ENCODE data around the gene OSBPL9.

OSBPL9 gene

GRCh38 chr1:51741121-51741681 lies 124.3 kb downstream of the OSBPL9 start:
- DNase-seq, result no peak

- no peak for DNase-seq
These were observed 127.8 kb downstream of the OSBPL9 start for GRCh38 chr1:51744506-51745303.

GRCh38 chr1:51745304-51745570 lies 128.3 kb downstream of the OSBPL9 start:
- DNase-seq, result no peak

- DNase-seq, result no peak
These were observed 132.3 kb downstream of the OSBPL9 start for GRCh38 chr1:51749151-51749550.

- peak; percentile 31 for DNase-seq
These were observed 133.3 kb downstream of the OSBPL9 start for GRCh38 chr1:51750218-51750617.

- DNase-seq, result no peak
These were observed 133.8 kb downstream of the OSBPL9 start for GRCh38 chr1:51750729-51751128.

GRCh38 chr1:51752073-51752948 lies 135.4 kb downstream of the OSBPL9 start:
- DNase-seq, result no peak

GRCh38 chr1:51753969-51754368 lies 137.1 kb downstream of the OSBPL9 start:
- DNase-seq, result no peak

DNA sequence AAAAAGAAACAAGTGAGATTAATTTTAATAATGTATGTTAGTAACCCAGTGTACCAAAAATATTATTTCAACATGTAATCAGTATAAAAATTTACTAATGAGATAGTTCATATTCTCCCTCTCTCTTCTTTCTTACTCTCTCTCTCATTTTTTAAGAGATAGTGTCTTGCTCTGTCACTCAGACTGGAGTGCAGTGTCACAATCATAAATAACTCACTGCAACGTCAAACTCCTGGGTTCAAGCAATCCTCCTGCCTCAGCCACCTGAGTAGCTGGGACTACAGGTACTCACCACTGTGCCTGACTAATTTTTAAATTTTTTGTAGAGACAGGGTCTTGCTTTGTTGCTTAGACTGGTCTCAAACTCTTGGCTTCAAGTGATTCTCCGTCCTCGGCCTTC lies 137.8 kb downstream of the OSBPL9 start:
- DNase-seq, result no peak

DNA sequence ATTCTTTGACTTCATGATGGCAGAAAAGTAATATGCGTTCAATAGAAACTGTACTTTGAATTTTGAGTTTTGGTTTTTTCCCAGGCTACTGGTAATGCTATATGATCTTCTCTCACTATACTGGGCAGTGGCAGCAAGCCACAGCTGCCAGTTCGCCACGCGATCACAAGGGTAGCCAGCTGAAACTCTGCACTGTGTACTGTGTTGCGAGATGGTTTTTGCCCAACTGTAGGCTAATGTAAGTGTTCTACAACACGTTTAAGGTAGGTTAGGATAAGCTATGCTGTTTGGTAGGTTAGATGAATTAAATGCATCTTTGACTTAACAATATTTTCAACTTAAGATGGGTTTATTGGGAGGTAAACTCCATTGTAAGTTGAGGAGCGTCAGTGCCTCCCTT lies 138.5 kb downstream of the OSBPL9 start:
- no peak for DNase-seq

DNA sequence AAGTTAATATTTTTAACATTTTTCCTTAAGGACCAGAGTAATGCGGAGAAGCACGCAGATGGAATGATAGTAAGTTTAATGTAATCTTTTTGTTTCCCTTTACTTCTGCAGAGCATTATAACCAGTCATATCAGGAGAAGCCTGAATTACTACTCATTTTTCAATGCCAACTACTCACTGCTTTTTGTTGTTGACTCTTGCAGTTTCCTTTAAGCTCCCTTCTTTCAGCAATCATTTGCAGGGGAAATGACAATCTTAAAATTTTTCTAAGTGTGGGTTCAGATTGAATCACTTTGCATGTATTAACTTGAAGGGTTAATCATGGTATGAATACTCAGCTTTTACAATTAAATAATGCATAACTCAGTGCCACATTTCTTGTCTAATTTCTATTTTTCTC lies 139.4 kb downstream of the OSBPL9 start:
- DNase-seq, result no peak

GRCh38 chr1:51758310-51758709 lies 141.4 kb downstream of the OSBPL9 start:
- no peak for DNase-seq

- no peak for DNase-seq
These were observed 144.0 kb downstream of the OSBPL9 start for GRCh38 chr1:51760872-51761271.

DNA sequence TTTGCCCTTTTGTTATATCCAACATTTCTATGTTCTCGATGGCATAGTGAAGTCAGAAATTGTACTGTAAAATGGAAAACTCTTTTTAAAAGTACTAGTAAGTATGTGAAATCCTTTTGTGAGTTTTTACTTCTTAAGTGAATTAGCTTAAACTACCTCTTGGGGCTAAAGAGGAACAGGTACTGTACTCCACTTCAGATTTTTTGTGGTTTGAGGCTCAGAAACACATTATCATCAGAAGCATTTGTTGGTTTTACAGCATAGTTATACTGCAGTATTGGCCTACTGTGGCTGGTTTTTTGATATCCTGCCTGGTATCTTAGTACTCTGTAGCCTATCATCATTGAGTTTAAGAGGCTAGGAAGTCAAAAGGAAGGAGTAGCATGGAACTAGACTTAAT lies 144.5 kb downstream of the OSBPL9 start:
- no peak for DNase-seq

DNA sequence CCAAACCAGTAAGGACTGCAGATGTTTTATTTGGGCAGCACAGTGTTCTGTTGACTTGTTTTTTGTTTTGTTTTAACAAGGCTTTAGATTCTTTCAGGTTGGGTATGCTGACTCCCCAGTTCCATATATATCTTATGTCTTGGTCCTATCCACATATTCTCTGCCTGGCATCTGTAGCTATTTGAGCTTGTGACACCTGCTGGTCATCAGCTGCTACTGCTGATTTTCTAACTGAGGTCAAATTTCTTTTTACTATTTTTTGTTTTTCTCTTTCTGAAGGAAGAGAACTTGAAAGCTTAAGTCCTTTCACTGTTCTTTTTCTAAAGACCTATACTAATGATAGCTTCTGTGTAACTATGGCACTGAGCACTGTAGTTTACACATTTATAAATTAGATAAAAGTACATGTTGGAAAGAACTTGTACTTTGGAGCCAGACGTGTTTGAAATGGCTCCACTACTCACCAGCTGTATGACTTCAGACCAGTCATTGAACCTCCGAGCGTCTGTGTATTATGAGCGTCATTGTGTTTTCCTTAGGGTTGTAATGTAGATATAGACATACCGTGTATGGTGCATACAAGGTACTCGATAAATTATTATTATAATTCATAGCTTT lies 152.2 kb downstream of the OSBPL9 start:
- peak; percentile 62 for DNase-seq

- DNase-seq, result no peak
These were observed 159.5 kb downstream of the OSBPL9 start for GRCh38 chr1:51776408-51776807.

DNA sequence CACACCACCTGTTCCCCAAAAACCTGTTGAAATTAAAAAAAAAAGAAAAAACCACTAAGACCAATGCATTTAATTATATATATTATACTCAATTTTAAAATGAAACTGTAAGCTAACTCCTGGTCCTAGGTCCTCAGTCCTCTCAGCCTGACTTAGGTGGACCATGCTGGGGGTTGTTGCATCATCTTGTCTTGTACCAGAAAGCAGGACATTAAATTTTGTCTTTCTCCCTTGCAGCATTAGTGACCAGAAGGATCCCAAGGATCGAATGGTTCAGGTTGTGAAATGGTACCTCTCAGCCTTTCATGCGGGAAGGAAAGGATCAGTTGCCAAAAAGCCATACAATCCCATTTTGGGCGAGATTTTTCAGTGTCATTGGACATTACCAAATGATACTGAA lies 164.0 kb downstream of the OSBPL9 start:
- DNase-seq, result no peak

DNA sequence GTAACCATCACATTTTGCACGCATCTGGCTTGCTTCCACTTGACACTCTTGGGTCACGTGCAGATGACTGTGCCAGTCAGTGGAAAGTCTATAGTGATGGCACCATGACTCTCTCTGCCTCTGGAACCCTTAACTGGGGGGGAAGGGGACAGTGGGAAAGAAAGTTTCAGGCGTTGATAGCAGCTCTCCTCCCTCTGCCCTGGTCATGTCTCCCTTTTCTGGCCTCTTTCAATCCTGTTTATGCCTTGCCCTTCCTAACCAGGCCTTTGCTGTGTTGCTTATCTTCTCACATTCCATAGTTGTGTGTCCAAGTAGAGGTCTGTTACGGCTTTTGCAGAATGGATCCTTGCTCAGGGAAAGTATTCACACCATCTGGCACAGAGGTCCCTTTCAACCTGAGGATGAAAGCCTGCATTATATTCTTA lies 168.1 kb downstream of the OSBPL9 start:
- DNase-seq, result no peak

GRCh38 chr1:51788938-51789337 lies 172.0 kb downstream of the OSBPL9 start:
- DNase-seq, result no peak

GRCh38 chr1:51789342-51789741 lies 172.4 kb downstream of the OSBPL9 start:
- no peak for DNase-seq

GRCh38 chr1:51790385-51790784 lies 173.5 kb downstream of the OSBPL9 start:
- DNase-seq, result no peak

DNA sequence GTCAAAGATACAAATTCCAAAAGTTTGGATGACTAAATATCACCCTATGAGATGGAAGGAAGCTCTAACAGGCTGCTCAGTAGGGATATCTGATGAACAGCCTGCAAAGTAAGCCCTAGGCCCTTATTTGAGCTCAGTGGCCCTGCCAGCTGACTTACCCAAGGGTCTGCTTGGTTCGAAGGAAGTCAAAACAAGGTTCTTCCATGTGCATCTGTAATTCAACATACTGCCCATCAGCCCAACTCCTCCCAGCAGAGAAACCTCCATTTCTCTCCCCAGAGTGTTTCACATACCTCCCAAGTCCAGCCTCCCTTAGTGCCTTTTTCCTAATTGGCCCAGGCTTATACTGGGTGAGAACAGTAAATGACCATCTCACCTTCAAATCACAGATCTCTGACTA lies 175.0 kb downstream of the OSBPL9 start:
- DNase-seq, result no peak

GRCh38 chr1:51792864-51793263 lies 176.0 kb downstream of the OSBPL9 start:
- DNase-seq, result peak; percentile 30

DNA sequence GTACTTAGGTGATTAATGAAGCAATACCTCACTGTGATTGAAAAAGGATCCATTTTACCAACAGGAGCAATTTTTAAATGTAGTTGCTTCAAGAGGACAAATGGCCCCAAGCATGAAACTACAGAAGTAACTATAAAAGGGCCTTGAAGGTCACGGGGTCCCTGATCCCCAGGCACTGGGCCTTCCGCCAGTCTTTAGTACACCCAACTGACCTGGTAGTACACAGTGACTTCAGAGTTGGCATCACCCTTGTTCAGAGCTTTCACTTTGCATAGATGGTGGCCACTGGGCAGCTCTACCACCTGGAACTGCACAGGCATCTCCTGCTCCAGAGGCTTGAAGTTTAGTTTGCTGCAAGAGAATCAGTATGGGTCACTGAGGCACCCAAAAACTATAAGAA lies 177.4 kb downstream of the OSBPL9 start:
- DNase-seq, result no peak

Data from fibroblast of skin of right biceps (primary cell).